ENCODE measurements around the gene SHISA6.
"Not testable (repeated sequence)": the region's sequence is repeated elsewhere in the genome, so short reads cannot be mapped to it uniquely, and the experiment has no call there.

SHISA6 gene

GRCh38 chr17:11267999-11268575 lies 27.1 kb downstream of the SHISA6 start:
- DNase-seq: no peak

- no peak for DNase-seq
Measured at GRCh38 chr17:11269210-11269609, 28.2 kb downstream of the SHISA6 start.

- no peak for DNase-seq
Measured at GRCh38 chr17:11272191-11272590, 31.2 kb downstream of the SHISA6 start.

GRCh38 chr17:11273596-11273995 lies 32.6 kb downstream of the SHISA6 start:
- no peak for DNase-seq

GRCh38 chr17:11274106-11274505 lies 33.1 kb downstream of the SHISA6 start:
- DNase-seq: no peak

- no peak for DNase-seq
Measured at GRCh38 chr17:11276486-11276885, 35.5 kb downstream of the SHISA6 start.

GRCh38 chr17:11278186-11278991 lies 37.4 kb downstream of the SHISA6 start:
- DNase-seq: no peak

- DNase-seq: no peak
Measured at GRCh38 chr17:11278992-11279270, 37.9 kb downstream of the SHISA6 start.

GRCh38 chr17:11279776-11280344 lies 38.8 kb downstream of the SHISA6 start:
- no peak for DNase-seq

GRCh38 chr17:11282586-11282985 lies 41.6 kb downstream of the SHISA6 start:
- no peak for DNase-seq

GRCh38 chr17:11284811-11285210 lies 43.8 kb downstream of the SHISA6 start:
- DNase-seq: no peak

GRCh38 chr17:11285946-11286345 lies 44.9 kb downstream of the SHISA6 start:
- DNase-seq: no peak

- no peak for DNase-seq
Measured at GRCh38 chr17:11287791-11288190, 46.8 kb downstream of the SHISA6 start.

GRCh38 chr17:11290814-11291213 lies 49.8 kb downstream of the SHISA6 start:
- DNase-seq: no peak

- DNase-seq: no peak
Measured at GRCh38 chr17:11292491-11292890, 51.5 kb downstream of the SHISA6 start.

GRCh38 chr17:11293480-11293879 lies 52.5 kb downstream of the SHISA6 start:
- no peak for DNase-seq

GRCh38 chr17:11294826-11295225 lies 53.8 kb downstream of the SHISA6 start:
- DNase-seq: no peak

GRCh38 chr17:11296994-11297393 lies 56.0 kb downstream of the SHISA6 start:
- no peak for DNase-seq

- DNase-seq: no peak
Measured at GRCh38 chr17:11298401-11298800, 57.4 kb downstream of the SHISA6 start.

- no peak for DNase-seq
Measured at GRCh38 chr17:11300201-11300600, 59.2 kb downstream of the SHISA6 start.

- DNase-seq: no peak
Measured at GRCh38 chr17:11300738-11301137, 59.7 kb downstream of the SHISA6 start.

- DNase-seq: not testable (repeated sequence)
Measured at GRCh38 chr17:11301874-11302273, 60.9 kb downstream of the SHISA6 start.

- no peak for DNase-seq
Measured at GRCh38 chr17:11302401-11303186, 61.6 kb downstream of the SHISA6 start.
